ENCODE data around the gene KLHDC8A. TPM values are rescaled to one million over a fixed set of nuclear protein-coding genes. Genes with fewer than 3 reads are reported as not detected.

KLHDC8A gene
- total RNA-seq (2016; rRNA removed; fragmentation: Illumina TruSeq; extraction: Trizol): not detected in 2 replicates
- total RNA-seq (2016; cell fraction: cytosol; rRNA removed; fragmentation: Illumina TruSeq; extraction: Trizol; ENCODE audit: low read depth): not detected in 2 replicates
- not detected in 2 replicates for total RNA-seq (2016; cell fraction: insoluble cytoplasmic fraction; rRNA removed; fragmentation: Illumina TruSeq; extraction: Trizol)
- not detected in 2 replicates for total RNA-seq (2016; cell fraction: membrane; rRNA removed; fragmentation: Illumina TruSeq; extraction: Trizol)
- total RNA-seq (2016; cell fraction: nucleus; rRNA removed; fragmentation: Illumina TruSeq; extraction: Trizol): not detected in 2 replicates
- not detected in 2 replicates for polyA plus RNA-seq (2011; rRNA removed)
- polyA plus RNA-seq (2011; cell fraction: cytosol; rRNA removed): not detected in 2 replicates
- not detected in 2 replicates for polyA plus RNA-seq (2011; cell fraction: nucleus; rRNA removed)
- not detected in 2 replicates for polyA plus RNA-seq (2012)
- polyA plus RNA-seq (2016; cell fraction: cytosol; fragmentation: Illumina TruSeq; extraction: Trizol; ENCODE audit: low read depth): not detected in 2 replicates
- polyA plus RNA-seq (2016; cell fraction: insoluble cytoplasmic fraction; fragmentation: Illumina TruSeq; extraction: Trizol; ENCODE audit: low read depth): not detected in 2 replicates
- not detected in 2 replicates for polyA plus RNA-seq (2016; cell fraction: membrane; fragmentation: Illumina TruSeq; extraction: Trizol; ENCODE audit: low read depth)
- not detected in 2 replicates for polyA plus RNA-seq (2016; cell fraction: nucleus; fragmentation: Illumina TruSeq; extraction: Trizol; ENCODE audit: insufficient read depth, low read depth)
- 0.77 TPM in 1 of 2 replicates, not detected in the other for polyA minus RNA-seq (2011; rRNA and poly(A)+ RNA removed; ENCODE audit: low replicate concordance)
- polyA minus RNA-seq (2011; cell fraction: cytosol; rRNA and poly(A)+ RNA removed): not detected in 2 replicates
- polyA minus RNA-seq (2011; cell fraction: nucleus; rRNA and poly(A)+ RNA removed): not detected in 2 replicates
- not detected for Bru-seq, nascent RNA
- not detected for BruChase-seq, experiment 1, labeled RNA remaining after a 6-hour chase
- percentile 5 among the genes with signal in this experiment for BruChase-seq, experiment 2, labeled RNA remaining after a 2-hour chase
- long read RNA-seq, experiment 1: 0 reads
- long read RNA-seq, experiment 2: 0 reads

- intact Hi-C loops (cut with micrococcal nuclease; ENCODE audit: unreplicated experiment): no loop called here
- H3K79me2 ChIP-seq (ENCODE audit: insufficient read depth, low read length): no peaks in the 10 kb centered on the region
- no peaks in the 10 kb centered on the region for H3K4me1 ChIP-seq (ENCODE audit: insufficient read depth, low read length)
- BruUV-seq (replicated peaks): no TSS peak
- H4K20me1 ChIP-seq (ENCODE audit: insufficient read depth, low read length): no peaks in the 10 kb centered on the region
- no peak within 1 kb of the TSS for H3K27ac ChIP-seq (ENCODE audit: extremely low read length, insufficient read depth, low read length)
- H3K4me2 ChIP-seq (ENCODE audit: low read depth, low read length): no peak within 1 kb of the TSS
- ATAC-seq (no peak), DNase-seq (ENCODE audit: low spot score) (no peak), FAIRE-seq (no peak)
- no peaks in the 10 kb centered on the region for H3K36me3 ChIP-seq (replicated peaks in 1 of 2; ENCODE audit: control insufficient read depth in 1 of 2, insufficient read depth in 2 of 2, low read length in 2 of 2)
- H3K27me3 ChIP-seq (ENCODE audit: control insufficient read depth in 1 of 2, insufficient read depth in 2 of 2, low read length in 2 of 2): peaks cover 1 to 42% of the 10 kb centered on the region in 2 experiments; a peak in 4 of 5 replicates
- no peak within 1 kb of the TSS for H3K4me3 ChIP-seq (replicated peaks in 1 of 3; ENCODE audit: insufficient read depth in 1 of 3, low read depth in 2 of 3, low read length in 3 of 3)
- 53% methylated on average over 18 of the region's 20 CpGs for WGBS (ENCODE audit: low lambda C conversion rate)
- in situ Hi-C loops (cut with HindIII; ENCODE audit: extremely low pct_ligation_motif_present, low pct_unique_long_range_greater_than_20kb): no loop called here
- no peak for TF ChIP-seq PRDM10 (CRISPR knock-in tag; IDR thresholded peaks at IDR 0.05; ENCODE audit: low read depth)
- no peak for TF ChIP-seq JUN (CRISPR knock-in tag; IDR thresholded peaks at IDR 0.05)
- no peak for TF ChIP-seq KDM1A (CRISPR knock-in tag; IDR thresholded peaks at IDR 0.05)
- TF ChIP-seq HES4 (CRISPR knock-in tag; IDR thresholded peaks at IDR 0.05; ENCODE audit: borderline replicate concordance): no peak
- no peak for TF ChIP-seq ZNF10 (CRISPR knock-in tag; IDR thresholded peaks at IDR 0.05; ENCODE audit: borderline replicate concordance, low read depth)
- TF ChIP-seq, protein P1, sequence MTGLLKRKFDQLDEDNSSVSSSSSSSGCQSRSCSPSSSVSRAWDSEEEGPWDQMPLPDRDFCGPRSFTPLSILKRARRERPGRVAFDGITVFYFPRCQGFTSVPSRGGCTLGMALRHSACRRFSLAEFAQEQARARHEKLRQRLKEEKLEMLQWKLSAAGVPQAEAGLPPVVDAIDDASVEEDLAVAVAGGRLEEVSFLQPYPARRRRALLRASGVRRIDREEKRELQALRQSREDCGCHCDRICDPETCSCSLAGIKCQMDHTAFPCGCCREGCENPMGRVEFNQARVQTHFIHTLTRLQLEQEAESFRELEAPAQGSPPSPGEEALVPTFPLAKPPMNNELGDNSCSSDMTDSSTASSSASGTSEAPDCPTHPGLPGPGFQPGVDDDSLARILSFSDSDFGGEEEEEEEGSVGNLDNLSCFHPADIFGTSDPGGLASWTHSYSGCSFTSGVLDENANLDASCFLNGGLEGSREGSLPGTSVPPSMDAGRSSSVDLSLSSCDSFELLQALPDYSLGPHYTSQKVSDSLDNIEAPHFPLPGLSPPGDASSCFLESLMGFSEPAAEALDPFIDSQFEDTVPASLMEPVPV (CRISPR knock-in tag; IDR thresholded peaks at IDR 0.05): no peak
- TF ChIP-seq RELA (CRISPR knock-in tag; IDR thresholded peaks at IDR 0.05): no peak
- no peak for TF ChIP-seq ZNF530 (CRISPR knock-in tag; IDR thresholded peaks at IDR 0.05; ENCODE audit: low read depth)
- no peak for TF ChIP-seq ZNF484 (CRISPR knock-in tag; IDR thresholded peaks at IDR 0.05; ENCODE audit: borderline replicate concordance, low read depth)
- TF ChIP-seq KDM6A (CRISPR knock-in tag; IDR thresholded peaks at IDR 0.05; ENCODE audit: low read depth): no peak
- H3K9ac ChIP-seq (ENCODE audit: insufficient read depth, low read depth, low read length): no peak within 1 kb of the TSS
- ChIA-PET CTCF (ENCODE audit: low intra/inter-chr PET ratio, low total read pairs) (no interaction called here), POLR2A (no interaction called here)
- no peaks in the 10 kb centered on the region for H3K9me3 ChIP-seq (ENCODE audit: low read length)
- no peak within 1 kb of the TSS for H2AFZ ChIP-seq (ENCODE audit: low read length)
Measured at GRCh38 chr1:205356440-205357139, at the start of gene KLHDC8A. Gene KLHDC8A, minus strand, starts transcription at chr1:205356922. Its CDS starts 13,318 bp downstream, at chr1:205343604.

Measured in HepG2 (cell line).